Renal cortex interstitium (tissue), 11 donors: ENCODE data around the gene HOMER2. TPM values are rescaled to one million over a fixed set of nuclear protein-coding genes. Genes with fewer than 3 reads are reported as not detected.
"Not testable (repeated sequence)": the region's sequence is repeated elsewhere in the genome, so short reads cannot be mapped to it uniquely, and the experiment has no call there.

ENCODE experiments used
- DNase-seq, 11 donors: peaks; one replicate each; pipeline ENCODE4 v3.0.0-alpha.2; 2013; ENCODE audit warnings: low read depth in 9 of 11, low spot score in 4 of 11; ENCODE audit errors: extremely low read depth in 1 of 11
- polyA plus RNA-seq, 3 donors: library from polyadenylated mRNA; unstranded; fragments of 120-200 nt; gene quantifications; one replicate each; pipeline ENCODE4 v1.2.1, GENCODE V29; 2013; ENCODE audit not compliant: insufficient read length in 3 of 3

HOMER2 gene
- polyA plus RNA-seq, 3 donors: 28.0 to 40.8 (median 31.1) TPM

GRCh38 chr15:82877825-82878224 lies 74.7 kb downstream of the HOMER2 start:
- no peak for DNase-seq

GRCh38 chr15:82875411-82876003 lies 77.0 kb downstream of the HOMER2 start:
- no peak for DNase-seq

GRCh38 chr15:82874961-82875360 lies 77.6 kb downstream of the HOMER2 start:
- DNase-seq: no peak

- DNase-seq: no peak
Observed at GRCh38 chr15:82874267-82874666, 78.3 kb downstream of the HOMER2 start.

GRCh38 chr15:82873000-82873680 lies 79.4 kb downstream of the HOMER2 start:
- no peak for DNase-seq

GRCh38 chr15:82871832-82872484 lies 80.6 kb downstream of the HOMER2 start:
- DNase-seq: no peak

- no peak for DNase-seq
Observed at GRCh38 chr15:82871358-82871757, 81.2 kb downstream of the HOMER2 start.

- no peak for DNase-seq
Observed at GRCh38 chr15:82870727-82871320, 81.7 kb downstream of the HOMER2 start.

- DNase-seq: not testable (repeated sequence)
Observed at GRCh38 chr15:82865981-82866380, 86.5 kb downstream of the HOMER2 start.

- not testable (repeated sequence) for DNase-seq
Observed at GRCh38 chr15:82865581-82865980, 86.9 kb downstream of the HOMER2 start.

- DNase-seq: no peak
Observed at GRCh38 chr15:82864967-82865366, 87.6 kb downstream of the HOMER2 start.

GRCh38 chr15:82862886-82863285 lies 89.6 kb downstream of the HOMER2 start:
- no peak for DNase-seq

- DNase-seq: no peak
Observed at GRCh38 chr15:82858932-82859331, 93.6 kb downstream of the HOMER2 start.

GRCh38 chr15:82856397-82857170 lies 95.9 kb downstream of the HOMER2 start:
- DNase-seq: no peak

GRCh38 chr15:82855286-82856100 lies 97.0 kb downstream of the HOMER2 start:
- DNase-seq: no peak

GRCh38 chr15:82854554-82854953 lies 98.0 kb downstream of the HOMER2 start:
- DNase-seq: no peak

- DNase-seq: no peak
Observed at GRCh38 chr15:82852941-82853561, 99.5 kb downstream of the HOMER2 start.

- DNase-seq: no peak
Observed at GRCh38 chr15:82851981-82852511, 100.5 kb downstream of the HOMER2 start.
